DND-41 (cell line): Measurements from ENCODE around the gene SPPL3.

Experiments
- CTCF ChIP-seq: IDR thresholded peaks from 2 replicates; pipeline ENCODE4 v1.5.1; 2012; ENCODE audit warnings: borderline replicate concordance, low read length, moderate library complexity, mild to moderate bottlenecking; ENCODE audit not compliant: poor library complexity, severe bottlenecking; ENCODE audit errors: extremely low read depth
- EZH2 ChIP-seq: IDR thresholded peaks from 3 replicates; pipeline ENCODE4 v1.6.1; 2012; ENCODE audit warnings: borderline replicate concordance, low read depth, mild to moderate bottlenecking, moderate library complexity, low read length, inconsistent platforms; ENCODE audit not compliant: severe bottlenecking

DNA sequence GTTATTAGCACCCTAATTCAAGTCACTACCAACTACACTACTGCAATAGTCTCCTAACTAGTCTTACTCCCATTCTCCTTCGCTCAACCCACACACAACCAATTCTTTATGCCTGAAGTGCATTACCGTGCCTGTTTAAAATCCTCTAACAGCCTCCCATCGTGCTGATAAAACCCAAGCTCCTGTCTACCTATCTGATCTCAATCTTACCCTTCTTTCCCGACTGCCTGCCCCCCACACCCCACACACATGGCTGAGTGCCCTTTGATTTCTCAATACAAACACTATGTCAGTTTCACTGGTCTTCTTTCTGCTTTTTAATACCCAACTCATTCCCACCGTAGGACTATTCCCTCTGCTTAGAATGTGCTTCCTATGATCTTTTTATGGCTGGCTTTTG, 59.9 kb downstream of the SPPL3 start:
- TF ChIP-seq CTCF (no peak), EZH2 (no peak)
